HG03280 (cell line): ENCODE measurements around the gene MCF2L.

ENCODE experiments used
- ATAC-seq: cut with Tn5 transposase; IDR thresholded peaks from one replicate; pipeline ENCODE4 v1.9.1; 2021; ENCODE audit warnings: mild to moderate bottlenecking, moderate library complexity; ENCODE audit not compliant: unreplicated experiment

The MCF2L gene

DNA sequence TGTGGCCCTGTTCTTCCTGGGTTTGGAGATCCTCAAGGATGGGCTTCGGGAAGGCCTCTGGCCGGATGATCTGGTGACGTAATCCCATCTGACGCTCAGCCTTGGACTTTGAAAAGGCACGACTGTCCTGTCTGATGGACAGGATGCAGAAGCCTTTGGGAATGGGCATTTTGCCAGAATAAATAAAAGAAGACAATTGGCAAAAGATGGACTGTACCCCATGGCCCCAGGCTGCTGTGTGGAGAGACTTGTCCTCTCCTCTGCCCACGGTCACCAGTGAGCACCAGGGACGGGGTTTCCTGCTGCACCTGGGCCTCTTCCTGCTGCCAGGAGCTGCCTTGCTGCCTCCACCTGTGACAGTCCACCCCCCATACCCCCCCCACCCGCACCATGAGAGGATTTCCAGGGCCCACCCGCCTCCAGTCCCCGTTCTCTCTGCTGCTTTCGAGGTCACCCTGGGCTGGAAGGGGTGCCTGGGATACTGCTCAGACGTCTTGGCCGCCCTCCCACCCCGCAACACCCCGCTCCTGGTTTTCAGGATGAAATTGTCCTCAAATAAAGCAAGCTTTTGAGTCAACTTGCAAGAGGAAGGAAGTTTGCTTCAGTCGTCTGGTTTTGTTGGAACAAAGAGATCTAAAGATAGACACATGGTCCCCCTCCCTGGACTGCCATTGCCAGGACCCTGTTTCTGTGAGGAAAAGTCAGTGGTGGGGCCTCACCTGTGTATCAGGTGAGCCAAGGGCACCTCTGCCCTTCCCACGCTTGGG lies 40.9 kb downstream of the MCF2L start:
- ATAC-seq = no peak

- no peak for ATAC-seq
These were observed 41.5 kb downstream of the MCF2L start for GRCh38 chr13:113010510-113010865.

DNA sequence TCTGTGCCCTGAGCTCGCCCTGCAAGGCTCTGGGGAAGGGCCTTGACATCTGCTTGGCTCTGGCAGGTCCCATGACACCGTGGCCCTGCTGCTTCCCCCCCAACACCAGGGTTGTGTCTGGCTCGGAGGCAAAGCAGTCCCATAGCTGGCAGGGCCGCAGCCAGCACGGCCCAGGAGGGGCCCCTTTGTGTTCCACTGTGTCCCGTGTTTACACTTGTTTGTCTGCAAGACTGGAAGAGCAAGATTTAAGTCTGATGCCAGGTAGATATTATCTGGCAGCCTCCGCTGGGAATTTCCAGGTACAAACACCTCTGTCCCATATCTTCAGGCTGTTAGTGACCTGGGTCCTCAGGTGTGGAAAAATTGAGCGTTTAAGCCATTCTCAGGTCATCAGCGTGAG lies 44.3 kb downstream of the MCF2L start:
- ATAC-seq = no peak

DNA sequence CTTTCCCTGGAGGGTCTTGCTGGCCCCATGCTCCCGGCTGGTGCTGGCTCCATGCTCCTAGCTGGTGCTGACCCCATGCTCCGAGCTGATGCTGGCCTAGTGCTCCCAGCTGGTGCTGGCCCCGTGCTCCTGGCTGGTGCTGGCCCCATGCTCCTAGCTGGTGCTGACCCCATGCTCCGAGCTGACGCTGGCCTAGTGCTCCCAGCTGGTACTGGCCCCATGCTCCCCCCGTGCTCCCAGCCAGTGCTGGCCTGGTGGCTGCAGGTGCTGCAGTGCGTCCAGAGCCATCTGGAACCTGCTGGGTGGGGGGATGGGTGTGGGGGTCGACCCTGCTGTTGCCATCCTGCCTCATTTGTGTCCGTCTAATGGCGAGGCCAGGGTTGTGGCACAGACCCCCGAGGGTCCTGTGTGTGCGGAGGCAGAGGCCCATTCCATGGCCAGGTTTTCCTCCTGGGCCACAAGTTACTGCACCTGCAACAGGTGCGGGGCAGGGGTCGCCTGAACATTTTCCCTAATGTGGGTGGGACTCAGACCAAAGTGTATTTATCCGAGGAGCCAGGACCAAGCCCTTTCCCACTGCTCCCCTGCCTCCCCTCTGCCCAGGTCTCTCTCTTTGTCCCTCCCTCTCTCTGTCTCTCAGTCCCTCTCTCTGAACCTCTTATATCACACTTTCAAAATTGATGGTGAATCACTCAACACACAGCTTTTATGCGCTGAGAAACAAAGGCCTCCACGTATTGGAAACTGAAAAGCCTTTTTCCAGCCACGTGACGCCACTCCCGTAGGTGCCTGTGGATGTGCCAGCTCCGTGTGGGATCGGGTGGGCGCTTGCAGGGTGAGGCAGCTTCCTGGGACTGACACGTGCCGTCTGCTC lies 45.1 kb downstream of the MCF2L start:
- ATAC-seq = no peak

DNA sequence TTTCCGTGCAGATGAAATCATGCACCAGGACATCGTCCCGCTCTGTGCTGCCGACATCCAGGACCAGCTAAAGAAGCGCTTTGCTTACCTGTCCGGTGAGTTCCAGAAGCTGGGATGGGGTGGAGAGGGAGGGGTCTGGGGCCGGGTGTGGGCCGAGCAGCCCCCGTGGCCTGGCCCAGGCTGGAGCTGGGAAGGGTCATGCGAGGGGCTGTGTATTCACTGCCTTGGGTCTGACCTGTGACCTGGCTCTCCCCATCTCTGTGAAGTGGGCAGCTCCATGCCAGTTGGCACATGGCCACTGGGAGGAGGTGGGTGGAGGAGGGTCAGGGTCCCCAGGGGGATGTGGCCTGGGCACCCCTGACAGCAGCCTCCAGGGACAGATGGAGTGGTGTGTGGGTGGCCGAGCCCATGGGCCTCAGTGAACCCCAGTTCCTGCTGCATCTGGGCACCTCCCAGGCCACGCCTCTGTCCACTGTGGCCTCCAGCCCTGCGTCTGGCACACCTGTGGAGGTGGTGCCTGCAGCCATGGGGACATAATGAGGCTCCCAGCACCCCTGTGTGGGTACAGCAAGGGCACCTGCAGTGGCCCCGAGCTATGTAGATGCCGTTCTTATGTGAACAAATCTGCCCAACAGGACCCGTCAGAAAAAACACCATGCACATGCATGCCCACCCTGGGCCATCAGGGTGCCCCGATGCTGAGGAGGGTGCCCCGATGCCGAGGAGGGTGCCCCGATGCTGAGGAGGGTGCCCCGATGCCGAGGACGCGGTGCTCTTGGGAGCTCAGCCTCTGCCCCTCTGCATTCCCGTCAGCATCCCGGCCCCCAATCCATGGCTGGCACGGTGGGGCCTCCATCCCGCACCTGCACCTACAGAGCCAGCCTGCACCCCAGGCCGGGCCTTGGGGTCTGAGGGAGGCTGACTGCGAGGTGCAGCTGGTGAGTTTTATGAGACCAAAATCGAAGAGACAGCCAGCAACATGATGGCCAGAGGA lies 46.0 kb downstream of the MCF2L start:
- no peak for ATAC-seq

- no peak for ATAC-seq
These were observed 47.0 kb downstream of the MCF2L start for GRCh38 chr13:113015826-113016525.

- no peak for ATAC-seq
These were observed 47.7 kb downstream of the MCF2L start for GRCh38 chr13:113016526-113017295.

- ATAC-seq = no peak
These were observed 48.6 kb downstream of the MCF2L start for GRCh38 chr13:113017506-113018215.

- ATAC-seq = no peak
These were observed 49.9 kb downstream of the MCF2L start for GRCh38 chr13:113018676-113019465.

DNA sequence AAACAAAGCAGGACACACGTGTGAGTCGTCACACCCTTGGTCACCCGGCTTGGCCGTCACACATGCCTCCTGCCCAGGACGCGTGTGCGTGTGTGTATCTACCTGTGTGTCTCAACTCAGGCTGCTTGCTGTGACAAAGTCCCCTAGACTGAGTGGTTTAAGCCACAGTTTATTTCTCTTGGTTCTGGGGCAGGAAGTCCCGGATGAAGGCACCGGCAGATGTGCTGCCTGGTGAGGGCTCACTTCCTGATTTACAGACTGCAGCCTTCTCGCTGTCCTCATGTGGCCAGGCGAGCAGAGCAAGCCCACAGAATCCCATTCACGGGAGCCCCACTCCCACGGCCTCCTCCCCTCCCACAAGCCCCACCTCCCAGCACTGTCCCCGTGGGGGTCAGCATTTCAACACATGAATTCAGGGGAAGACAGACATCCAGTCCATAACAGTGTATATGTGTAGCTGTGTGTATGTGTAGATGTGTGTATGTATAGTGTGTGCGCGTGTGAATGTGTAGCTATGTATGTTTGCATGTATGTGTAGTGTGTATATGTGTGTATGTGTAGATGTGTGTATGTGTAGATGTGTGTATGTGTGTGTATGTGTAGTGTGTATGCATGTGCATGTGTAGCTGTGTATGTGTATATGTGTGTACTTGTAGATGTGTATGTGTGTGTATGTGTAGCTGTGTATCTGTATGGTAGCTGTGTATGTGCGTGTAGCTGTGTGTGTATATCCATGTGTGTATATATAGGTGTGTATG lies 51.5 kb downstream of the MCF2L start:
- no peak for ATAC-seq

DNA sequence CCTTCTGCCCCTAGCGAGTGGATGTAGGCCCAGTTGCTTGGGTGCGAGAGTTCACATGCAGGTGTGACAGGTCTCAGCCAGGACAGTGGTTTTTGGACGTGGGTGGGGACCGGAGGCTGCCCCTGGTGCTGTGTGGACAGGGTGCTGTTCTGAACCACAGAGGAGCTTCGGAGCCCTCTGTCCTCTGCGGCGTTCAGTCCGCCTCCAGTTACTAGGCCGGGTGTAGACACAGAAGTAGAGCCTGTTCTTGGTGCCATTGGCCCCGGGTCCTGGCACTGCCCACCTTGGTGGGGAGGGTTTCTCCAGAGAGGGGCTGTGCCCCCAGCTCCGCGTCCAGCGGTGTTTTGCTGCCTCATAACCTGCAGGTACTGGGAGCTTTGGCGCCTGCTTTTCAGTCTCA lies 52.4 kb downstream of the MCF2L start:
- no peak for ATAC-seq

GRCh38 chr13:113021811-113022210 lies 52.8 kb downstream of the MCF2L start:
- no peak for ATAC-seq

GRCh38 chr13:113022391-113022744 lies 53.4 kb downstream of the MCF2L start:
- ATAC-seq = no peak

- no peak for ATAC-seq
These were observed 53.9 kb downstream of the MCF2L start for GRCh38 chr13:113022745-113023574.

DNA sequence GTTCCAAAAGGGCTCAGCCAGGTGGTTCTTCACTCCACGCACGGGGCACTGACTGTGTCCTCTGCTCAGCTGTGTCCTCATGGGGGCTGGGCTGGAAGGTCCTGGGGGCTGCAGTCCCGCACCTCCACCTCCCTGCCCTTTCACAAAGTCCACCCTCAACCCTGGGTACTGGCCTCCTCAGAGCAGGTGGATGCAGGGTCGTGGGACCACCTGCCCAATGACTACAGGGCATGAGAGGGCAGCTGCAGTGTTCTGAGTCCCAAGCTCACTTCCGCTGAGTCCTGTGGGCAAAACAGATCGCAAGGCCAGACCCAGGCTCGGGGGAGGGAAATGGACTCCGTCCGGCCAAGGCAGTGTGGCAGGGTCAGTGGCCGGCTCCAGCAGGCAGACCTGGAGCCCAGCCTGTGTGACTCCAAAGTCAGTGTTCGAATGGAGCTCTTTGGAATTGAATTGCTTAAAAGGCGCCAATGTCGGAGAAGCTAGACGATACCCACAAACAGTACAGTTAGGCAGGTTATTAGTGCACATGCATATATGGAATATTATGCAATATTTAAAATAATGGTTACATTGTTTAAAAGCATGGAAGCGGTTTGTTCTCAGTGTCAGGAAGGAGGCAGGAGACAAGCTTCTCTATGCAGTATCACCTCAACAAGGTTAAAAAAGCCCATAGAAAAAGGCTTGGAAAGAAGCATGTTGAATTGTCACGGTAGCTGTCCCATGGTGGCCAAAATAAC lies 54.8 kb downstream of the MCF2L start:
- no peak for ATAC-seq

DNA sequence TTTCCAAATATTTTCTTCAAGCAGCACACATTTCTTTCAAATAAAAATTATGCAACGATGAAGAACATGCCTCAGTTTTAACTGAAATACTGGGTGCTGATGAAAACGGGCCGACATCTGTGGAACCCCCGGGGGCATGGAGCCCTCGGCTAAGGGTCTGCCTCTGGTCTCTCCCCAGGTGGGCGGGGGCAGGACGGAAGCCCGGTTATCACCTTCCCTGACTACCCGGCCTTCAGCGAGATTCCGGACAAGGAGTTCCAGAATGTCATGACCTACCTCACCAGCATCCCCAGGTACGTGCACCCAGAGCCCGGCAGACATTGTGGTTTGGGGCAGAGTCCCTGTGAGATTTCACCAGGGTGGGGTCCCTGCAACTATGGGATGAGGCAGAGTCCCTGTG lies 55.5 kb downstream of the MCF2L start:
- ATAC-seq = no peak
